Measurements from ENCODE around the gene SGSM1. TPM values are rescaled to one million over a fixed set of nuclear protein-coding genes. Genes with fewer than 3 reads are reported as not detected.

Gene SGSM1
- total RNA-seq, result not detected in 2 replicates

DNA sequence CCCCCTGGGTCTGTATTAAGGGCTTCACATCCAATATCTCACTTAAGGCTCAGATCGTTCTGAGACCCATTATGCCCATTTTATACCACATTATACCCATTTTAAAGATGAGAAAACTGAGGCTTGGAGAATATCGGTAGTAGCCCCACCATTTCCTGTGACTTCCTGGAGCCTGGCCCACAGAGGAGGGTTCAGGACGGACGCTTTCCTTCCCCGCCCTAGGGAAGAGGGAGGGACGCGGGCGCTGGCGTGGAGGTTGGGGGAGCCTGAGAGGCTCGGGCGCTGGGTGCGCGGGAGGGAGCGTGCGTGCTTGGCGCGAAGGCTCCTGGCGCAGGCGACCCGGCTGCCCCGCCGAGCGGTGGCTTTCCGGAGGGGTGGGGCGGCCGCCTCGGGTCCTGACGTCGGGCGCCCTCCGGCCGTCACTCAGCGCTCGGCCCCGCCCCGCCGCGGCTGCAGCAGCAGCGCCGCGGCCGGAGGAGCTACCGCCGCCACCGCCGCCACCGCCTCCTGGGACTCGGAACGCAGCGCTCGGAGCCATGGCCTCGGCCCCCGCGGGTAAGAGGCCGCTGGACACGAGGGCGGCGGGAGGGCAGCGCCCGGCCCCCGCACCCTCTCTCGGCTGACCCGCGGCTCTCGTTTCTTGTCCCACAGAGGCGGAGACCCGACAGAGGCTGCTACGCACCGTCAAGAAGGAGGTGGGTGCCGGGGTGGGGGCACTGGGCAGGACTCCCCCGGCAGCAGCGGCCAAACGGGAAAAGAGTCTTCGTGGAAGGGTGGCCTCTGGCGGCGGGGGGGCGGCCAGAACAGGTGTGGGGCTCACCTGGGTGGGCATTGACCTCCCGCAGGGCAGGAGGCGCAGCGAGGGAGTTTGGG is at the start of gene SGSM1:
Gene SGSM1 (plus strand): TSS at position 422 of the 873 bp plus-strand sequence. CDS start 115 bp downstream, at position 537.

DNA sequence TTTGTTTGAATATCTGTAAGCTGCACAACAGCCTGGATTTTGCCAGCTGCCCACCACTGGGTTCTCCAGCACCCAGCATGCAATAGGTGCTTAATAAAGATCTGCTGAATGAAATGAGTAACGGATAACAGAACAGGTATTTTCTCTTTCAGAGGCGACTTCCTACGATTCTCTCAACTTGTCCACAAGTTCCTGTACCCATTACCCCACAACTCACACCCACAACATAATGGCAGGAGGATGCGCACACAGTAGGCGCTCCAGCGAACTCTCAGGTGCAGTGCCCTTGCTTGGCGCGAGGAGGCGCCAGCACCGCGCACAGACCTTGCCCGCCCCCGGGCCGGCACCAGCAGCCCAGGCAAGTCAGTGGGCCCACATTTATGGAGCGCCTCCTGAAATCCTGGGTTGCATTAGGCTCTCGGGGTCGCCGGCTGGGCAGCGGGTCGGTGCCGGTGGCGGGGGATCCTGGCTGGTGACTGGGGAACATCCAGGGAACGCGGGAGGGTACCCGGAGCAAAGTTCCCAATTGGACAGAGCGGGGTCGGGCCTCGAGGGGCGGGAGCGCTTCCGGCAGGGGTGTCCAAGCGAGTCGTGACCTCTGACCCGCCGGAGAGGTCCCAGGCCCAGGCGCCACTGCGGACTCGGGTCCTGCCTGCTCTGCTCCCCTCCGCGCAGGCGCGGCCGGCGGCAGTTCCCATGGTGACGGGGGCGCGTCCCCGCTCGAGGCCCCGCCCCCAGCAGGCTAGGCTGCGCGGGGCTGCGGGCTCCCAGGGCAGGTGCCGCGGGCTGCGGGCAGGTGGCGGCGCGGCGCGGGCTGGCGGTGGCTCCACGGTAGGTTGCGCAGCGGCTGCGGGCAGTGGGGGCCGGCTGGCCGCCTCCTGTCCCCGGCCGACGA is 146.2 kb downstream of the SGSM1 start, which contains the start of gene KIAA1671:
Gene KIAA1671 (plus strand): TSS at position 775 of the 895 bp plus-strand sequence. CDS start 75,284 bp downstream, outside the sequence.

Other genes with a start within 250 kb of the SGSM1 start
- 7.6 and 9.6 TPM in 2 replicates for gene LRRC75B, start 213.1 kb upstream of the SGSM1 start, total RNA-seq
- 1.0 and 2.2 TPM in 2 replicates for gene GGT1, start 203.0 kb upstream of the SGSM1 start, total RNA-seq
- not detected in 2 replicates for gene PIWIL3, start 31.5 kb upstream of the SGSM1 start, total RNA-seq
- gene LHFPL7, start 140.5 kb downstream of the SGSM1 start, total RNA-seq, result not detected in 2 replicates
- gene KIAA1671, start 146.5 kb downstream of the SGSM1 start, total RNA-seq, result under 0.01 TPM in 2 replicates